GM18498 (cell line): ENCODE data around the gene EID2.

ENCODE experiments used
- ATAC-seq: cut with Tn5 transposase; IDR thresholded peaks from one replicate; pipeline ENCODE4 v1.9.1; 2021; ENCODE audit warnings: mild to moderate bottlenecking, moderate library complexity; ENCODE audit not compliant: unreplicated experiment

Gene EID2

GRCh38 chr19:39539165-39539517 lies 820 bp downstream of the EID2 start:
- ATAC-seq: no peak

- no peak for ATAC-seq
These were observed 6.2 kb downstream of the EID2 start for GRCh38 chr19:39533791-39534190.

GRCh38 chr19:39533003-39533512 lies 6.9 kb downstream of the EID2 start:
- ATAC-seq: no peak

- ATAC-seq: peak; percentile 92
These were observed 7.5 kb downstream of the EID2 start, which contains the start of gene EID2B for GRCh38 chr19:39532233-39533002. Gene EID2B (minus strand): TSS chr19:39532852. CDS start chr19:39532802, 50 bp downstream.

GRCh38 chr19:39531834-39532232 lies 8.1 kb downstream of the EID2 start:
- no peak for ATAC-seq

- ATAC-seq: no peak
These were observed 14.8 kb downstream of the EID2 start for GRCh38 chr19:39525205-39525604.

- no peak for ATAC-seq
These were observed 15.5 kb downstream of the EID2 start for GRCh38 chr19:39524495-39524894.

GRCh38 chr19:39520541-39521484 lies 19.1 kb downstream of the EID2 start:
- no peak for ATAC-seq

GRCh38 chr19:39518975-39519374 lies 21.0 kb downstream of the EID2 start:
- no peak for ATAC-seq

- no peak for ATAC-seq
These were observed 21.5 kb downstream of the EID2 start for GRCh38 chr19:39518458-39518857.

GRCh38 chr19:39517432-39517831 lies 22.5 kb downstream of the EID2 start:
- no peak for ATAC-seq

- ATAC-seq: no peak
These were observed 23.7 kb downstream of the EID2 start for GRCh38 chr19:39516270-39516669.

GRCh38 chr19:39515551-39516191 lies 24.3 kb downstream of the EID2 start:
- no peak for ATAC-seq

- no peak for ATAC-seq
These were observed 25.0 kb downstream of the EID2 start, which contains the start of gene SELENOV for GRCh38 chr19:39514840-39515550. Gene SELENOV (plus strand): TSS chr19:39515139. CDS start chr19:39515213, 74 bp downstream.

GRCh38 chr19:39512988-39513387 lies 27.0 kb downstream of the EID2 start:
- no peak for ATAC-seq

GRCh38 chr19:39509233-39509632 lies 30.7 kb downstream of the EID2 start:
- ATAC-seq: no peak

- no peak for ATAC-seq
These were observed 31.3 kb downstream of the EID2 start for GRCh38 chr19:39508629-39509028.

GRCh38 chr19:39507715-39508364 lies 32.1 kb downstream of the EID2 start:
- no peak for ATAC-seq

GRCh38 chr19:39506944-39507714 lies 32.8 kb downstream of the EID2 start:
- peak; percentile 57 for ATAC-seq
